Measurements from ENCODE around the gene TNFAIP8L1.

DNA sequence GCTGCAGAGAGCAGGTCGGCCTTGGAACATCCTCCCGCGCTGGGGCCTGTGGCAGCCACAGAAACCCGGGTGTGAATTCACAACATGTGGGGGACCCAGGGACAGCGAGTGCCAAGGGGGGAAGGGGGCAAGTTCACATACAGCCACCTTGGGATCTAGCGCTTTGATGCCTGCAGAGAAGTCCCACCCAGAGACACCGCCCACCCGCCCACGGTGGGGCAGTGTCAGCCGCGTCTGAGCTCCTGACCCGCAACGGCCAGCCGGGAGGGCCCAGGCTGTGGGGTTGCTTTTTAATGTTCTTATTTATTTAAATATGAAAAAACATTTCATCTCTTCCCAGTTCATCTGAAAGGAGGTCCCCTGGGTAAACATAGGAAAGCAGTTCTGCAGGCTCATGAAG, 17.9 kb downstream of the TNFAIP8L1 start:
- TF ChIP-seq, protein P1, sequence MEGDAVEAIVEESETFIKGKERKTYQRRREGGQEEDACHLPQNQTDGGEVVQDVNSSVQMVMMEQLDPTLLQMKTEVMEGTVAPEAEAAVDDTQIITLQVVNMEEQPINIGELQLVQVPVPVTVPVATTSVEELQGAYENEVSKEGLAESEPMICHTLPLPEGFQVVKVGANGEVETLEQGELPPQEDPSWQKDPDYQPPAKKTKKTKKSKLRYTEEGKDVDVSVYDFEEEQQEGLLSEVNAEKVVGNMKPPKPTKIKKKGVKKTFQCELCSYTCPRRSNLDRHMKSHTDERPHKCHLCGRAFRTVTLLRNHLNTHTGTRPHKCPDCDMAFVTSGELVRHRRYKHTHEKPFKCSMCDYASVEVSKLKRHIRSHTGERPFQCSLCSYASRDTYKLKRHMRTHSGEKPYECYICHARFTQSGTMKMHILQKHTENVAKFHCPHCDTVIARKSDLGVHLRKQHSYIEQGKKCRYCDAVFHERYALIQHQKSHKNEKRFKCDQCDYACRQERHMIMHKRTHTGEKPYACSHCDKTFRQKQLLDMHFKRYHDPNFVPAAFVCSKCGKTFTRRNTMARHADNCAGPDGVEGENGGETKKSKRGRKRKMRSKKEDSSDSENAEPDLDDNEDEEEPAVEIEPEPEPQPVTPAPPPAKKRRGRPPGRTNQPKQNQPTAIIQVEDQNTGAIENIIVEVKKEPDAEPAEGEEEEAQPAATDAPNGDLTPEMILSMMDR (IDR thresholded peaks at IDR 0.05; ENCODE audit: poor library complexity), result no peak
- TF ChIP-seq EZH2 (IDR thresholded peaks at IDR 0.05; ENCODE audit: borderline replicate concordance), result no peak

Measured in hepatocyte (in vitro differentiated cells).